ENCODE data around the gene TRANK1. TPM values are rescaled to one million over a fixed set of nuclear protein-coding genes. Genes with fewer than 3 reads are reported as not detected.
A peak's percentile ranks its signal among the peaks of the same experiment; 100 is the strongest.
"Not testable (repeated sequence)": the region's sequence is repeated elsewhere in the genome, so short reads cannot be mapped to it uniquely, and the experiment has no call there.

TRANK1 gene
- total RNA-seq (ENCODE audit: insufficient read depth, low replicate concordance): 9.4 TPM

DNA sequence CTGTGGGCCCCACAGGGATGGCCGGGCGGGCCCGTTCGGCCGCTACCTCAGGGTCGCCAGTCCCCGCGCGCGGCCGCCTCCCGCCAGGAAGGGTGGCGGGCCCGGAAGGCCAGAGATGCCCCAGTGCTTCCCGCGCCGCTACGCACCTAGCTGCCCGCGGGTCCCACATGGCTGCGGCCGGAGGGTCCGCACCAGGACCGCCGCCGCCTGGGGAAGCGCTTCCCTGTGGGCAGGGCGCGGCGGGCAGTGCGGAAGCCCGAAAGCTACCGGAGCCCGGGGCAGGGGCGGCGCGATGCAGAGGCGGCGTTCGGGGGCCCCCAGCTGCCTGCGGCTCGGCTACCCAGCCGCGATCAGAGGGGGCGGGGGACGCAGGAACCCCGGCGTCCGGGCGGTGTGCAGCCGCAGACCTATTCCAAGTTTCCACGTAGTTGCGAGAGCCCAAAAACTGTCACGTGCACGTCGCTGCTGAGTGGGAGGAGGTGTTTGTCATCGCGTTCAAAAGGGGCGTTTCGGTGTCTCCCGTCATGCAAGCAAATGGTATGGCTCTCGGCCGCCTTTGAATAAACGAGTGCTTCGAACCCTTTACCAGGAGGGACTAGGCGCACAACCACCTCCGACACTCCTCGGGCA lies at the start of gene TRANK1:
Gene TRANK1 (minus strand): TSS at position 414 of the 630 bp plus-strand sequence. CDS start 245 bp downstream, at position 169.
- DNase-seq (ENCODE audit: low spot score): peak; percentile 78

DNA sequence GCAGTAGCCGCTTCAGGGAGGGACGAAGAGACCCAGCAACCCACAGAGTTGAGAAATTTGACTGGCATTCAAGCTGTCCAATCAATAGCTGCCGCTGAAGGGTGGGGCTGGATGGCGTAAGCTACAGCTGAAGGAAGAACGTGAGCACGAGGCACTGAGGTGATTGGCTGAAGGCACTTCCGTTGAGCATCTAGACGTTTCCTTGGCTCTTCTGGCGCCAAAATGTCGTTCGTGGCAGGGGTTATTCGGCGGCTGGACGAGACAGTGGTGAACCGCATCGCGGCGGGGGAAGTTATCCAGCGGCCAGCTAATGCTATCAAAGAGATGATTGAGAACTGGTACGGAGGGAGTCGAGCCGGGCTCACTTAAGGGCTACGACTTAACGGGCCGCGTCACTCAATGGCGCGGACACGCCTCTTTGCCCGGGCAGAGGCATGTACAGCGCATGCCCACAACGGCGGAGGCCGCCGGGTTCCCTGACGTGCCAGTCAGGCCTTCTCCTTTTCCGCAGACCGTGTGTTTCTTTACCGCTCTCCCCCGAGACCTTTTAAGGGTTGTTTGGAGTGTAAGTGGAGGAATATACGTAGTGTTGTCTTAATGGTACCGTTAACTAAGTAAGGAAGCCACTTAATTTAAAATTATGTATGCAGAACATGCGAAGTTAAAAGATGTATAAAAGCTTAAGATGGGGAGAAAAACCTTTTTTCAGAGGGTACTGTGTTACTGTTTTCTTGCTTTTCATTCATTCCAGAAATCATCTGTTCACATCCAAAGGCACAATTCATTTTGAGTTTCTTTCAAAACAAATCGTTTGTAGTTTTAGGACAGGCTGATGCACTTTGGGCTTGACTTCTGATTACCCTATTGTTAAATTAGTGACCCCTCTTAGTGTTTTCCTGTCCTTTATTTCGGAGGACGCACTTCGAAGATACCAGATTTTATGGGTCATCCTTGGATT lies 48.8 kb upstream of the TRANK1 start, which contains the start of gene MLH1:
Gene MLH1 (plus strand): TSS at position 193 of the 958 bp plus-strand sequence. CDS start 30 bp downstream, at position 223.
- DNase-seq (ENCODE audit: low spot score): peak; percentile 100

DNA sequence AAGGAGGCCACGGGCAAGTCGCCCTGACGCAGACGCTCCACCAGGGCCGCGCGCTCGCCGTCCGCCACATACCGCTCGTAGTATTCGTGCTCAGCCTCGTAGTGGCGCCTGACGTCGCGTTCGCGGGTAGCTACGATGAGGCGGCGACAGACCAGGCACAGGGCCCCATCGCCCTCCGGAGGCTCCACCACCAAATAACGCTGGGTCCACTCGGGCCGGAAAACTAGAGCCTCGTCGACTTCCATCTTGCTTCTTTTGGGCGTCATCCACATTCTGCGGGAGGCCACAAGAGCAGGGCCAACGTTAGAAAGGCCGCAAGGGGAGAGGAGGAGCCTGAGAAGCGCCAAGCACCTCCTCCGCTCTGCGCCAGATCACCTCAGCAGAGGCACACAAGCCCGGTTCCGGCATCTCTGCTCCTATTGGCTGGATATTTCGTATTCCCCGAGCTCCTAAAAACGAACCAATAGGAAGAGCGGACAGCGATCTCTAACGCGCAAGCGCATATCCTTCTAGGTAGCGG lies 48.0 kb upstream of the TRANK1 start, which contains the start of gene EPM2AIP1:
Gene EPM2AIP1 (minus strand): TSS at position 326 of the 520 bp plus-strand sequence. CDS start 54 bp downstream, at position 272.
- DNase-seq (ENCODE audit: low spot score): no peak

DNA sequence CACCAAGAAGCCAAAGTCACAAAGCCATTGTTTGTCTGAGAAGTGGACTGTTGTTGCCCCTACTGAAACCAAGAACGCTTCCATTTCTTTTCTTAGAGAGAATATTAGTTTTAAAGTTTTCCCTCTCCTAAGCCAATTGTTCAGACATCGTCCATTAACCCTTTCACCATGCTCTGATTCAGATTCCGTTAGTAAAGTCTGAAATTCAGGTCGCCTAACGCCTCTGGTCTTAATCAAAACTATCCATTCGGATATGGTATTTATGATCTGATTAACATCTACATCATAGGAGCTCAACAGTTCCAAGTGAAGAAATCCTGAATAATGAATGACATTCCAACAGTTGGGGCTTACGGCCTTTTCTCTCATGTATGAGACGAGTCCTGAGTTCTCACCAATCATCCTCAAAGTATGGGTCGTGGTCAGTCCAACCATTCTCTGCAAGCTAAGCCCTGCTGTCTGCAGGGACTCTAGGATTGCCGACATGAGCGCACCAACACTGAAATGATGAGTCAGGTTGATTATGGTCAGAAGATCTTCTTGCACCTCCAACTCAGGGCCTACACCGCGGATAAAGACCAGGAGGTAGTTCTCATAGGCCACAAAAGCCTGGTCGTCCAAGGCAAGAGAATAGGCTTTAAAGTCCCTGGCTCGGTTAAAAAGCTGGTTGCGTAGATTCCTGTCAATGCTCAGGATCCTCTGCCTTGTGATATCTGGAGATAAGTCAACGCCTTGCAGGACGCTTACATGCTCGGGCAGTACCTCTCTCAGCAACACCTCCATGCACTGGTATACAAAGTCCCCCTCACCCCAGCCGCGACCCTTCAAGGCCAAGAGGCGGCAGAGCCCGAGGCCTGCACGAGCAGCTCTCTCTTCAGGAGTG lies 47.3 kb upstream of the TRANK1 start:
- peak; percentile 66 for DNase-seq (ENCODE audit: low spot score)

DNA sequence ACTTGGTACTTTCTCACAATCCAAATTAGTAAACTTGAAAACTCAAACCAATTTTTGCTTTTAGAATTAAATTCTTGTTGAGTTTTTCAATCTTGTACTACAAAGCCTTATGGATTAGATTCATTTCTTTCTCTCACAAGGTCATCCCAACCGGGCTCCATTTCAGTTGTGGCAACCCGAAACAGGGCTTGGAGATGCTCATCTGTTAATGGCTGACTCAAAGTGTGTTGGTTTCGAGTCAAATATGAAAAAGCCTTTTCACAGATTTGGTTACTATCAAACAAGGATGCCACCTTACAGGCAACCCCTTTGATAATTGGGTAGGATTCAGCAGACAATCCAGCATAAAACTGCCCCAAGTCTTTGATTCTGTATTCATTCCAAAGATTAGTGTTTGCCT lies 46.3 kb upstream of the TRANK1 start:
- no peak for DNase-seq (ENCODE audit: low spot score)

DNA sequence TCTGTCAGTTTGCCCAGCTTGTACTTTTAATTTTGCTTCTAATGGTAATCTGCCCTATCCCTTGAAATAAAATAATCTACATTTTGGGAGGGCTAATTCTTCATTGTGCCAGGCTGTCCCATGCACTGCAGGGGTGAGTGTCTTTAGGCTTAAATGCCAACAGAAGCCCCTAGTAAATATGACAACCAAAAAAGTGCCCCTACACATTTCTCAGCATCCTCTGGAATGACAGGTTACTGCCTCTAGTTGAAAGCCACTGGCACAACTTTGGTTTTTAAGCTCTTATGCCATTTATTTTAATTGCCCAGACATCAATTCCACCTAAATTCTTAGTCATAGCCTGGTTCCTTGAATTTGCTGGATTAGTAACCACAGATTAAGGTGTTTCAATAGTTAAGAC lies 44.7 kb upstream of the TRANK1 start:
- DNase-seq (ENCODE audit: low spot score): no peak

DNA sequence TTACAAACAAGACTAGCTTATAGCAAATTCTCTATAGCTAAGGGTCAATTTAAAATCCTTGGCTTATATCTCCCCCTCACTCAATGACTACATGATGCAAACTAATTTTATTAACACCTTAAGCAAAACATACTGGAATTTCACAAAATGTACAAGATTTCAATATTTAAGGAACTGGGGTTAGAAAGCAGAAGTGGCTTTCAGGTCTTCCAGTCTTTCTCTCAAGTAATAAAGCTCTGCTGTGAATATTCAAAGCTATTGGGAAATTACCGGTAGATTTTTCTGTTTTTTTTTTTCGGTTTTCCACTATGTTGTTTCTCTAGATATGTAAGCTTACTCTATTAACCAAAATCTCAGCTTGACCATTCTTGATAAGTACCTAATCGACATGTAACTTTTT lies 44.2 kb upstream of the TRANK1 start:
- DNase-seq (ENCODE audit: low spot score): no peak

DNA sequence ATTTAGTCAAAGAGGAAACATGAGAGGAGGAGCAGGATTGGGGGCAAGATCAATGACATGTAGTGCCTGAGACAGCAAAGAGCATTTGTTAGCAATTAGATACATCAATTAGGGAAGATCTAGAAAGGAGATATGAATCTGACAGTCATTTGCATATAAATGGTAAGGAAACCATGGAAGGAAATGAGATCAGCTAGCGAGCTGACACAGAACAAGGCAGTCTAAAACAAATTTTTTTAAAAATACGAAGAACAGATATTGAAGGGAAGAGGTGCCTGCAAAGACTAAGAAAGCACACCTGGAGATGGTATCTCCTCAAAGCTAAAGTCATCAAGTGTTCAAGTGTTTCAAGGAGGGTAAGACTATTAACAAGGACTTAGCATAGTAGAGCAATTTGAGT lies 43.5 kb upstream of the TRANK1 start:
- DNase-seq (ENCODE audit: low spot score): no peak

DNA sequence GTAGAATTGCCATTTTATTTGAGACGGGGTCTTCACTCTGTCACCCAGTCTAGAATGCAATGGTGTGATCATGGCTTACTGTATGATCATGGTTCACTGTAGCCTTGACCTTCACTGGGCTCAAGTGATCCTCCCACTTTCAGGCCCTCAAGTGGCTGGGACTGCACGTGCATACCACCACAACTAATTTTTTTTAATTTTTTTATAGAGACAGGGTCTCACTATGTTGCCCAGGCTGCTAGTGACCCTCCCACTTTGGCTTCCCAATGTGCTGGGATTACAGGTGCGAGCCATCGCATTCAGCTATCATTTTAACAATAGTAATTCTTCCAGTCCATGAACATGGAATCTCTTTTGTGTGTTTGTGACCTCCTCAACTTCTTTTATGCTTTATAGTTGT lies 36.2 kb upstream of the TRANK1 start:
- DNase-seq (ENCODE audit: low spot score): no peak

DNA sequence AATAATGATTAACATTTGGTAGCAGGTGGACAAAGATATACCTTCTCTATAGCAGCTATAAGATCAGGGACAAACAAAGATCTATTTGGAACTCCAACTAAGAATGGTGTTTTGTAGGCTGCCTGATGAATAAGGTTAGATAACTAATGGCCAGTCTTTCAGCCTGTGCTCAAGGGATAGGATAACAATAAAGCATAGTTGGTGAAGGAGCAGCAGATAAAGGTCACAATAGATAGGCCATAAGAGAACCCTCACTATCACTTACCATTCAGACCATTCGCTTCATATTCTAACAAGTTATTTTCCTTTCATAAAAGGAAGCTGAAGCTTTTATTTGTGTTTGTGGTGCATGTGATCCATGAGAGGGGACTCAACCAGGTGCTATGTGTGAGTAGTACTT lies 28.3 kb upstream of the TRANK1 start:
- DNase-seq (ENCODE audit: low spot score): no peak

DNA sequence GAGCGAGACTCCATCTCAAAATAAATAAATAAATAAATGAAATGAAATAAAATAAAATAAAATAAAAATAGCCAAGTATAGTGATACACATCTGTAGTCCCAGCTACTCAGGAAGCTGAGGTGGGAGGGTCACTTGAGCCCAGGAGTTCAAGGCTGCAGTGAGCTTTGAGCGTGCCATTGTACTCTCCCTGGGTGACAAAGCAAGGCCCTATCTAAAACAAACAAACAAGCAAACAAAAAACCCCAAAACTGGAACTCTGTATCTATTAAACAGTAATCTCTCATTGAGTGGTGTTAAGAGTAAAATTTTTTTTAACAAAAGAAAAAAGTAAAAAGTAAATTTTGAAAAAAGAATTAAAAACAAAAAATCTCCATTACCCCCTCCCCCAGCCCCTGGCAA lies 27.3 kb upstream of the TRANK1 start:
- no peak for DNase-seq (ENCODE audit: low spot score)

DNA sequence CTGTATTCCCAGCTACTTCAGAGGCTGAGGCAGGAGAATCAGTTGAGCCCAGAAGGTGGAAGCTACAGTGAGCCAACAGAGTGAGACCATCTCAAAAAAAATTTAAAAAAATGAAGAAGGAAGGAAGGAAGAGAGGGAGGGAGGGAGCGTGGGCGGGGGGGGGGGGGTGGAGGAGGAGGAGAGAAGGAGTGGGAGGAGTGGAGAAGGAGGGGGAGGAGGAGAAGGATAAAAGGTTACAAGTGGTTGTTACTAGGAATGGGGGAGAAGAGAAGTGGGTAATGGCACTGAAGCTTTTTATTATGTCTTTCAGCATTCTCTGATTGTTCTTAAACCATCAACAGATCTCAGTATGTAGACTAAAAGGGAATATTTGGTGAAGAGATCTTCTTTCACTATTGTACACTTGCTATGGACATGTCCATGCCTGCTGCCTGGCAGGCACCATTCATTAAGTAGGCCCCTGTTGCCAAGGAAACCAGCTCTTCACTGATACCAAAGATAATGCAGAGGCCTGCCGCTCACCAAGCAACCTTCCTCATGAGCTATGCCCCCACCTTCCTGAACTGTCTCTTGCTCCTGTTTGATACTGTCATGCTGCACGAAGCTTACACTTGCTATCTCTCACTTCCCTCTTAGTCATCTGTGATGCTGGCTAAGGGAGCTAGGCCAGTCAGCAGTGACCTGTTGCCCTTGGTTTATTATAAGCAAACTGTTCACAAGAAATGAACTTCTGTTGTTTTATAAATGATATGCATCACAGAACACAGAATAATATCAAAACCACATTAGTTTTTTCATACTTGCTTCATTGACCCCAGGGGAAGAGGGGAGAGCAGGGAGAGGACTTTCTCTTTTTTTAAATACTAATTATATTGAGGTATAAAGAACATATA lies 24.9 kb upstream of the TRANK1 start:
- DNase-seq (ENCODE audit: low spot score): peak; percentile 90

DNA sequence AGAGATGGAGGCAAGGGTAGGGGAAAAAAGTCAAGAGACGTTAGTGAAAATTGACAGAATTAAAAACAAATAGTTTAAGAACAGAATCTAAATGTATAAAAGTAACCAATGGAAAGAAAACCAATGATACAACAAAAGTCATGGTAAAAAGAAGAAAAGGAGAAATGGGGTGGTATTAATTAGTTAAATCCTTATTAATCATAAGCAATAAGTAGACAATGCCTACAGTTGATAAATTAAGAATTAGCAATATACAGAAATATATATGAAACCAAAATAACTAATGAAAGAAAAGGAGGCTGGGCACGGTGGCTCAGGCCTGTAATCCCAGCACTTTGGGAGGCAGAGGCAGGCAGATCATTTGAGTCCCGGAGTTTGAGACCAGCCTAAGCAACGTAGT lies 24.2 kb upstream of the TRANK1 start:
- no peak for DNase-seq (ENCODE audit: low spot score)

DNA sequence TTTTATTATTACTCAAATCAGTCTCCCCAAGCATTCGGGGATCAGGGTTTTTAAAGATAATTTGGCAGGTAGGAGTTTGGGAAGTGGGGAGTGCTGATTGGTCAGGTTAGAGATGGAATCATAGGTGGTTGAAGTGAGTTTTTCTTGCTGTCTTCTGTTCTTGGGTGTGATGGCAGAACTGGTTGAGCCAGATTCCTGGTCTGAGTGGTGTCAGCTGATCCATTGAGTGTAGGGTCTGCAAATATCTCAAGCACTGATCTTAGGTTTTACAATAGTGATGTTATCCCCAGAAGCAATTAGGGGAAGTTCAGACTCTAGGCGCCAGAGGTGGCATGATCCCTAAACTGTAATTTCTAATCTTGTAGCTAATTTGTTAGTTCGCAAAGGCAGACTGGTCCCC lies 20.6 kb upstream of the TRANK1 start:
- peak; percentile 72 for DNase-seq (ENCODE audit: low spot score)

DNA sequence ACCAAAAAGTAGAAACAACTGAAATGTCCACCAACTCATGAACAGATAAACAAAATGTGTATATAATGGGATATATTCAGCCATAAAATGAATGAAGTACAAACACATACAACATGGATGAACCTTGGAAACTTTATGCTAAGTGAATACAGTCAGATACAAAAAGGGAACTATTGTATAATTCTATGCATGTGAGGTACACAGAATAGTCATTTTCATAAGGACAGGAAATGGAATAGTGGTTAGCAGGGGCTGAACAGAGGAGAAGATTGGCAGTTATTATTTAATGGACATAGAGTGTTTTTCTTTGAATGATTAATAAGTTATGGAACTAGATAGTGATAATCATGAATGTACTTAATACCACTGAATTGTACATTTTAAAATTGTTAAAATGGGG lies 20.0 kb upstream of the TRANK1 start:
- no peak for DNase-seq (ENCODE audit: low spot score)

DNA sequence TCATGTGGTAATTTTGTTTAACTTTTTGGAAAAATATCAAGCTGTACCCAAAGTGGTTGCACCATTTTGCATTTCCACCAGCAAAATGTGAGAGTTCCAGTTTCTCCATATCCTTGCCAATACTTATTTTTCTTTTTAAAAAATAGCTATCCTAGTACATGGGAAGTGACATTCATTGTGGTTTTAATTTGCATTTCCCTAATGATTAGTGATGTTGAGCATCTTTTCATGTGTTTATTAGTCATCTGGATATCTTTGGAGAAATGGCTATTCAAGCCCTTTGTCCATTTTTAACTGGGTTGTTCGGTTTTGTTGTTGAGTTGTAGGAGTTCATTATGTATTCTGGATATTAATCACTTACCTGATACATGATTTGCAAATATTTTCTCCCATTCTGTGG lies 19.5 kb upstream of the TRANK1 start:
- no peak for DNase-seq (ENCODE audit: low spot score)

DNA sequence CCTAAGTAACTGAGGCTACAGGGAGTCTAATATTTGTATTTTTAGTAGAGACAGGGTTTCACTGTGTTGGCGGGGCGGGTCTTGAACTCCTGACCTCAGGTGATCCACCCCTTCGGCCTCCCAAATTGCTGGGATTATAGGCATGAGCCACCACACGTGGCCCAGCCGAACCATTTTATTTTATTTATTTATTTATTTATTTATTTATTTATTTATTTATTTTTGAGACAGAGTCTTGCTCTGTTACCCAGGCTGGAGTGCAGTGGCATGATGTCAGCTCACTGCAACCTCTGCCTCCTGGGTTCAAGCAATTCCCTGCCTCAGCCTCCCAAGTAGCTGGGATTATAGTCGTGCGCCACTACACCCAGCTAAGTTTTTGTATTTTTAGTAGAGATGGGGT lies 18.2 kb upstream of the TRANK1 start:
- DNase-seq (ENCODE audit: low spot score): not testable (repeated sequence)

DNA sequence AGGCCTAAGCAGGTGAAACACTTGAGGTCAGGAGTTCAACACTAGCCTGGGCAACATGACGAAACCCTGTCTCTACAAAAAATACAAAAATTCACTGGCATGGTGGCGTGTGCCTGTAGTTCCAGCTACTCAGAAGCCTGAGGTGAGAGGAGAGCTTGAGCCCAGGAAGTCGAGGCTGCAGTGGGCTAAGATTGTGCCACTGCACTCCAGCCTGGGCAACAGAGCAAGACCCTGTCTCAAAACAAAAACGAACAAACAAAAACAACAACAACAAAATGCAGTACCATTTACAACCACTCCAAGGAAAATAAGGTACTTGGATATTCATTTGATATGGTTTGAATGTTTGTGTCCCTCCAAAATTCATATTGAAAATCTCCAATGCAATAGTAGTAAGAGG lies 15.6 kb upstream of the TRANK1 start:
- DNase-seq (ENCODE audit: low spot score): no peak

DNA sequence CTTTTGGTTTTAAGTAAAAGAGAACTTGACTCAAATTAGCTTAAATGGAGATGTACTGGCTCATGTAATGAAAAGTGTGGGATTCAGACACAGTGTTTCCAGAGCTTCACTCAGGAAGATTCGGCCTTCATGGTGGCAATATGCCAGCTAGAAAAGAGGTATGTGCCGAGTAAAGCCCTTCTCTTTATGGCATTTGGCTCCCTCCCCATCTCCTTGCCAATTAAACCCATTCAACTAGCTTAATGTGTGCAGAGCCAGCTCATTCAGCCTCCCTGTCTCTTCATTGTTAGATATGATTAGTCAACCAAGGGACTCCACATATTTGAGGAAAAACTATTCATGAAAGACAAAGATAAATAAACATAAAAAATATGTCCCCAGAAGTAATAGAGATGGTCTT lies 15.0 kb upstream of the TRANK1 start:
- DNase-seq (ENCODE audit: low spot score): no peak

Data from umbilical cord (tissue), 2 donors.